Endothelial cell of umbilical vein (primary cell): ENCODE results near the gene SCN10A. TPM values are rescaled to one million over a fixed set of nuclear protein-coding genes. Genes with fewer than 3 reads are reported as not detected.

Source experiments
- BruUV-seq: library from RNA; stranded (reverse); fragments of 400-500 nt; replicated peaks from 2 replicates; lab custom pipeline; 2021; lab: Mats Ljungman, UMichigan
- CTCF ChIA-PET: fragments of 300-600, 350-600 bp; sonication (Branson Sonifier 250); formaldehyde crosslinking; loops from one replicate; lab custom pipeline; 2021; ENCODE audit warnings: antibody characterized with exemption, inconsistent platforms; lab: Charles Lee
- POLR2A ChIA-PET: fragments of 300-600, 350-600 bp; sonication (Branson Sonifier 250); formaldehyde crosslinking; loops from one replicate; lab custom pipeline; 2021; ENCODE audit warnings: antibody characterized with exemption, inconsistent platforms; lab: Charles Lee
- DNase-seq: peaks from one replicate; pipeline ENCODE4 v3.0.0-alpha.2; 2011; ENCODE audit warnings: low read depth, low spot score
- FAIRE-seq: peaks from 2 replicates; lab custom pipeline; 2011; peaks lifted over from hg19 to GRCh38; lab: Jason Lieb, UNC
- H2AFZ ChIP-seq: 2 replicates; pipeline ENCODE4 v1.6.0; 2012; ENCODE audit warnings: low read depth, low read length, control low read depth, inconsistent platforms
- H3K27ac ChIP-seq: 2 replicates; pipeline ENCODE4 v1.5.1; 2011; ENCODE audit warnings: low read depth, mild to moderate bottlenecking, control low read depth, low read length, moderate library complexity; ENCODE audit not compliant: insufficient read depth
- H3K27me3 ChIP-seq, 2 experiments: 2 replicates each; pipeline versions ENCODE4 v1.6.0 to v1.6.1; 2011; ENCODE audit warnings: low read length in 2 of 2, mixed read lengths in 1 of 2; ENCODE audit not compliant: control insufficient read depth in 2 of 2, insufficient read depth in 2 of 2
- H3K36me3 ChIP-seq, 2 experiments: 2 replicates in 1 of 2; 3 replicates in 1 of 2; pipeline ENCODE4 v1.5.1; 2011; ENCODE audit warnings: low read length in 2 of 2, mild to moderate bottlenecking in 1 of 2, moderate library complexity in 1 of 2; ENCODE audit not compliant: control insufficient read depth in 2 of 2, insufficient read depth in 2 of 2; ENCODE audit errors: extremely low read depth in 1 of 2
- H3K4me1 ChIP-seq: 3 replicates; pipeline ENCODE4 v1.5.1; 2011; ENCODE audit warnings: mild to moderate bottlenecking, low read length; ENCODE audit not compliant: control insufficient read depth, insufficient read depth; ENCODE audit errors: extremely low read depth
- H3K4me2 ChIP-seq: 2 replicates; pipeline ENCODE4 v1.6.1; 2011; ENCODE audit warnings: low read length, control low read depth, mixed read lengths; ENCODE audit not compliant: insufficient read depth
- H3K4me3 ChIP-seq, 3 experiments: fragments of 200-600 bp in 1 of 3; sonication (generic), shearing (Covaris generic) in 1 of 3; replicated peaks in 1 of 3; 2 replicates each; pipeline ENCODE4 v1.5.1; 2011 to 2016; ENCODE audit warnings: control low read depth in 3 of 3, low read length in 3 of 3, mild to moderate bottlenecking in 2 of 3, inconsistent platforms in 1 of 3, low read depth in 1 of 3, moderate library complexity in 1 of 3; ENCODE audit not compliant: insufficient read depth in 1 of 3
- H3K79me2 ChIP-seq: 2 replicates; pipeline ENCODE4 v1.6.0; 2012; ENCODE audit warnings: low read length, inconsistent platforms; ENCODE audit not compliant: control insufficient read depth, insufficient read depth
- H3K9ac ChIP-seq: replicated peaks from 2 replicates; pipeline ENCODE3; 2011; ENCODE audit warnings: low read length, control low read depth; ENCODE audit not compliant: insufficient read depth; ENCODE audit errors: extremely low read depth
- H3K9me1 ChIP-seq: replicated peaks from 3 replicates; pipeline ENCODE4 v1.6.0; 2011; ENCODE audit warnings: mild to moderate bottlenecking, low read length; ENCODE audit not compliant: control insufficient read depth, insufficient read depth; ENCODE audit errors: extremely low read depth
- H3K9me3 ChIP-seq: replicated peaks from 2 replicates; pipeline ENCODE4 v1.5.1; 2012; ENCODE audit warnings: low read length, inconsistent platforms; ENCODE audit not compliant: control insufficient read depth, insufficient read depth
- H4K20me1 ChIP-seq: replicated peaks from 2 replicates; pipeline ENCODE3; 2011; ENCODE audit warnings: mild to moderate bottlenecking, low read length; ENCODE audit not compliant: control insufficient read depth, insufficient read depth; ENCODE audit errors: extremely low read depth
- CTCF ChIP-seq, 2 donors: IDR thresholded peaks; 1 replicate in 1 of 2; 2 replicates in 1 of 2; pipeline ENCODE4 v1.5.1; 2011; ENCODE audit warnings: low read length in 2 of 2, mild to moderate bottlenecking in 2 of 2, moderate library complexity in 2 of 2, control low read depth in 1 of 2, inconsistent platforms in 1 of 2, low read depth in 1 of 2; ENCODE audit not compliant: insufficient read depth in 1 of 2; ENCODE audit errors: extremely low read depth in 1 of 2
- EZH2 ChIP-seq: IDR thresholded peaks from 2 replicates; pipeline ENCODE4 v1.6.1; 2012; ENCODE audit warnings: borderline replicate concordance, low read depth, mild to moderate bottlenecking, moderate library complexity, low read length, inconsistent platforms; ENCODE audit not compliant: severe bottlenecking
- FOS ChIP-seq: IDR thresholded peaks from 2 replicates; pipeline ENCODE4 v1.6.1; 2011; ENCODE audit warnings: mild to moderate bottlenecking, low read length, moderate library complexity, borderline replicate concordance; ENCODE audit not compliant: insufficient read depth
- GATA2 ChIP-seq: IDR thresholded peaks from 2 replicates; pipeline ENCODE4 v1.7.0; 2011; ENCODE audit warnings: low read depth, mild to moderate bottlenecking, moderate library complexity, mixed read lengths, low read length; ENCODE audit not compliant: insufficient read length, insufficient read depth
- JUN ChIP-seq: IDR thresholded peaks from 2 replicates; pipeline ENCODE4 v1.6.1; 2011; ENCODE audit warnings: borderline replicate concordance, low read depth; ENCODE audit not compliant: insufficient read length, insufficient read depth
- MAX ChIP-seq: IDR thresholded peaks from 2 replicates; pipeline ENCODE4 v1.6.1; 2011; ENCODE audit not compliant: insufficient read depth, insufficient read length
- MYC ChIP-seq: IDR thresholded peaks from one replicate; pipeline ENCODE4 v1.6.1; 2011; ENCODE audit warnings: mild to moderate bottlenecking, low read depth, low read length
- POLR2A ChIP-seq: IDR thresholded peaks from 2 replicates; pipeline ENCODE4 v1.6.1; 2012; ENCODE audit warnings: low read depth, mild to moderate bottlenecking, control low read depth, low read length
- POLR2AphosphoS5 ChIP-seq: IDR thresholded peaks from 2 replicates; pipeline ENCODE4 v1.6.1; 2012; ENCODE audit warnings: low read depth, mild to moderate bottlenecking, control low read depth, low read length, moderate library complexity; ENCODE audit not compliant: insufficient read depth
- dilution Hi-C: fragments of 300-500 bp; cut with MboI; formaldehyde crosslinking; loops from one replicate; pipeline ENCODE4 v1.15.0; 2019; ENCODE audit warnings: low sequenced_read_pairs; ENCODE audit not compliant: extremely low pct_ligation_motif_present
- intact Hi-C: fragments of 100-400 bp; cut with micrococcal nuclease; formaldehyde crosslinking; loops from one replicate; pipeline ENCODE4 v1.10.0; 2022
- polyA plus RNA-seq, 4 experiments: library from polyadenylated mRNA; depleted of rRNA in 3 of 4; stranded (reverse) in 3 of 4; unstranded in 1 of 4; fragments of >200 nt; gene quantifications; 2 replicates each; pipeline versions ENCODE4 v1.2.1 to v1.2.3, GENCODE V29; 2011 to 2012; ENCODE audit warnings: missing spikeins in 1 of 4
- total RNA-seq: library from RNA; stranded (reverse); gene quantifications from 2 replicates; pipeline ENCODE4 v1.2.3, GENCODE V29; 2021

The SCN10A gene
- total and polyA plus RNA-seq, 2 donors (not counting 3 experiments of a cell fraction or from before 2014, with no cell fraction given) = 0.07 TPM; not detected in 1

- Histone ChIP-seq H3K9me3 (no peaks in the 10 kb centered on the region), H3K27me3 (peaks cover 0 to 4% of the 10 kb centered on the region in 2 experiments), H4K20me1 (no peaks in the 10 kb centered on the region), H3K36me3 (no peaks in the 10 kb centered on the region), H2AFZ (no peak overlapping the region), H3K4me3 (no peak overlapping the region), H3K4me1 (no peaks in the 10 kb centered on the region), H3K4me2 (no peak overlapping the region), H3K9ac (no peak overlapping the region), H3K9me1 (no peaks in the 10 kb centered on the region), H3K79me2 (no peaks in the 10 kb centered on the region), H3K27ac (no peak overlapping the region)
- no peak for DNase-seq
- POLR2A ChIA-PET = no interaction called here
- no TSS peak for BruUV-seq
- TF ChIP-seq EZH2 (no peak), POLR2AphosphoS5 (no peak), POLR2A (no peak), MAX (no peak), CTCF (IDR thresholded peaks at IDR 0.05; ENCODE audit: extremely low read depth in 1 of 2, insufficient read depth in 1 of 2, low read depth in 1 of 2, low read length in 2 of 2) (no peak), MYC (no peak), JUN (no peak), FOS (no peak), GATA2 (no peak)
- CTCF ChIA-PET = interaction anchor here (1.1 to 2.4 kb wide), 2 partner anchors 9 to 21 kb away, joined by 3 to 12 read pairs; no protein-coding TSS in a partner anchor
- dilution Hi-C loops = no loop called here
- intact Hi-C loops = no loop called here
- FAIRE-seq = no peak
Measured at GRCh38 chr3:38853011-38853410, 37.0 kb upstream of the SCN10A start.
